Thyroid gland (tissue), 4 donors: ENCODE measurements around the gene IMP3.

ENCODE experiments used
- POLR2A ChIP-seq, 2 donors: fragments of 450-650 bp; IDR thresholded peaks; one replicate each; pipeline ENCODE4 v1.6.1; 2017; ENCODE audit warnings: antibody characterized with exemption in 2 of 2, mild to moderate bottlenecking in 2 of 2, moderate library complexity in 1 of 2
- TF ChIP-seq, protein P1 (sequence below), 6 experiments: fragments of 200-600 bp in 3 of 6; fragments of 450-650 bp in 3 of 6; sonication (generic) in 3 of 6; IDR thresholded peaks; one replicate each; pipeline ENCODE4 v1.5.1; 2016 to 2019; ENCODE audit warnings: antibody characterized with exemption in 6 of 6, mild to moderate bottlenecking in 2 of 6, inconsistent platforms in 1 of 6, moderate library complexity in 1 of 6

DNA sequence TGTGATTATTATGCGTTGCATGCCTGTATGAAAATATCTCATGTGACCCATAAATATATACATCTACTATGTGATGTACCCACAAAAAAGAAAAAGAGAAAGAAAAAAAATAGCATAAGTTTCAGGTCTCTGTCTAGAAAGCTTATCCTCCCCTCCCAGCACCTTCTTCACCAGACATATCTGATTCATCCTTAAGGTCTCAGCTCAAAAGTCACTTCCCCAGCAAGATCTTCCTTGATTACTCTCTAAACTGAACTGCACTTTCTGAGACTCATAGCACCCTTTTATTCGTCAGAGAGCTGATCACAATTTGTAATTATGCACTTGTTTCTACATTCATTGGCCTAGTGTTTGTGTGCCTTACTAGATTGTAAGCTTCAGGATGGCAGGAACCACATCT, 49.8 kb downstream of the IMP3 start:
- TF ChIP-seq, protein P1, sequence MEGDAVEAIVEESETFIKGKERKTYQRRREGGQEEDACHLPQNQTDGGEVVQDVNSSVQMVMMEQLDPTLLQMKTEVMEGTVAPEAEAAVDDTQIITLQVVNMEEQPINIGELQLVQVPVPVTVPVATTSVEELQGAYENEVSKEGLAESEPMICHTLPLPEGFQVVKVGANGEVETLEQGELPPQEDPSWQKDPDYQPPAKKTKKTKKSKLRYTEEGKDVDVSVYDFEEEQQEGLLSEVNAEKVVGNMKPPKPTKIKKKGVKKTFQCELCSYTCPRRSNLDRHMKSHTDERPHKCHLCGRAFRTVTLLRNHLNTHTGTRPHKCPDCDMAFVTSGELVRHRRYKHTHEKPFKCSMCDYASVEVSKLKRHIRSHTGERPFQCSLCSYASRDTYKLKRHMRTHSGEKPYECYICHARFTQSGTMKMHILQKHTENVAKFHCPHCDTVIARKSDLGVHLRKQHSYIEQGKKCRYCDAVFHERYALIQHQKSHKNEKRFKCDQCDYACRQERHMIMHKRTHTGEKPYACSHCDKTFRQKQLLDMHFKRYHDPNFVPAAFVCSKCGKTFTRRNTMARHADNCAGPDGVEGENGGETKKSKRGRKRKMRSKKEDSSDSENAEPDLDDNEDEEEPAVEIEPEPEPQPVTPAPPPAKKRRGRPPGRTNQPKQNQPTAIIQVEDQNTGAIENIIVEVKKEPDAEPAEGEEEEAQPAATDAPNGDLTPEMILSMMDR (IDR thresholded peaks at IDR 0.05) = no peak
- no peak for TF ChIP-seq POLR2A (IDR thresholded peaks at IDR 0.05)
